Testis (tissue), 3 donors: ENCODE measurements around the gene RARA. TPM values are rescaled to one million over a fixed set of nuclear protein-coding genes. Genes with fewer than 3 reads are reported as not detected.

ENCODE experiments used
- DNase-seq: peaks from one replicate; pipeline ENCODE4 v3.0.0-alpha.2; 2019
- H3K27ac ChIP-seq, 2 donors: fragments of 200-600 bp; sonication (generic); one replicate each; pipeline ENCODE4 v1.5.1; 2019
- H3K27me3 ChIP-seq: fragments of 200-600 bp; sonication (generic); one replicate; pipeline ENCODE4 v1.5.1; 2019
- H3K36me3 ChIP-seq: fragments of 200-600 bp; sonication (generic); one replicate; pipeline ENCODE4 v1.5.1; 2017; ENCODE audit warnings: low read depth; ENCODE audit errors: missing control alignments
- H3K4me1 ChIP-seq: fragments of 200-600 bp; sonication (generic); one replicate; pipeline ENCODE4 v1.5.1; 2019
- H3K4me3 ChIP-seq, 2 donors: fragments of 200-600 bp; sonication (generic); one replicate each; pipeline ENCODE4 v1.5.1; 2017 to 2019
- H3K9me3 ChIP-seq: fragments of 200-600 bp; sonication (generic); one replicate; pipeline ENCODE4 v1.5.1; 2017
- CTCF ChIP-seq, 3 experiments: fragments of 450-650 bp in 2 of 3; fragments of 200-600 bp in 1 of 3; sonication (generic) in 1 of 3; IDR thresholded peaks; one replicate each; pipeline ENCODE4 v1.5.1; 2016 to 2019; ENCODE audit warnings: antibody characterized with exemption in 3 of 3, mild to moderate bottlenecking in 2 of 3, moderate library complexity in 1 of 3
- POLR2A ChIP-seq: fragments of 450-650 bp; IDR thresholded peaks from one replicate; pipeline ENCODE4 v1.6.1; 2017; ENCODE audit warnings: antibody characterized with exemption, mild to moderate bottlenecking, moderate library complexity
- WGBS, 2 donors: methylation state at CpG; one replicate each; pipeline ENCODE4 v1.1.5; 2018; 5-methylcytosine and 5-hydroxymethylcytosine counted together
- intact Hi-C: fragments of 100-400 bp; cut with DNase I; formaldehyde crosslinking; loops from one replicate; pipeline ENCODE4 v1.15.1; 2023; ENCODE audit warnings: low total_unique reads
- polyA plus RNA-seq: library from polyadenylated mRNA; stranded (reverse); fragments of 350-450 nt; fragmentation: Illumina TruSeq; extraction: RNeasy Lipid Tissue Mini Kit (QIAGEN cat#74804); gene quantifications from one replicate; pipeline ENCODE4 v1.2.3, GENCODE V29; 2014; ENCODE audit warnings: low read depth, low replicate concordance; ENCODE audit not compliant: insufficient read depth
- total RNA-seq, 2 donors: library from RNA; depleted of rRNA; stranded (reverse); fragments of >200 nt; gene quantifications; one replicate each; pipeline ENCODE4 v1.2.3, GENCODE V29; 2016

Gene RARA
- total and polyA plus RNA-seq, 3 donors from 2014 or later = 49.8 to 66.0 (median 65.5) TPM

- Histone ChIP-seq H3K4me1 (peaks cover 36% of the 10 kb centered on the region), H3K27me3 (no peaks in the 10 kb centered on the region), H3K4me3 (no peak overlapping the region), H3K27ac (peak overlapping the region in 1 of 2 donors; percentile 83), H3K36me3 (no peaks in the 10 kb centered on the region), H3K9me3 (no peaks in the 10 kb centered on the region)
- no peak for TF ChIP-seq POLR2A
- TF ChIP-seq CTCF (IDR thresholded peaks at IDR 0.05) = peak; percentile 98 to 99 (median 98)
- intact Hi-C loops = no loop called here
- DNase-seq = peak; percentile 97
- whole genome bisulfite sequencing, 2 donors = 13 to 14% methylated on average over 17 of the region's 17 CpGs
These were observed 49.5 kb downstream of the RARA start for GRCh38 chr17:40358323-40359038.

GRCh38 chr17:40360091-40360490 lies 51.1 kb downstream of the RARA start:
- no peak overlapping the region for H3K4me3 ChIP-seq
- intact Hi-C loops = no loop called here
- TF ChIP-seq CTCF (IDR thresholded peaks at IDR 0.05) (no peak), POLR2A (no peak)
- H3K4me1 ChIP-seq = peaks cover 34% of the 10 kb centered on the region
- no peak for DNase-seq
- H3K27ac ChIP-seq = no peak overlapping the region
- 92 to 97% methylated on average over 7 to 8 of the region's 8 CpGs for WGBS, 2 donors
- H3K27me3 ChIP-seq = no peaks in the 10 kb centered on the region
- H3K36me3 ChIP-seq = no peaks in the 10 kb centered on the region
- H3K9me3 ChIP-seq = no peaks in the 10 kb centered on the region

- Histone ChIP-seq H3K27ac (no peak overlapping the region), H3K36me3 (no peaks in the 10 kb centered on the region), H3K4me1 (peaks cover 22% of the 10 kb centered on the region), H3K4me3 (no peak overlapping the region), H3K9me3 (no peaks in the 10 kb centered on the region), H3K27me3 (no peaks in the 10 kb centered on the region)
- 60 to 62% methylated on average over 27 to 32 of the region's 32 CpGs for WGBS, 2 donors
- TF ChIP-seq CTCF (IDR thresholded peaks at IDR 0.05) (no peak), POLR2A (no peak)
- DNase-seq = no peak
- intact Hi-C loops = no loop called here
These were observed 52.3 kb downstream of the RARA start for GRCh38 chr17:40361063-40361924.

- Histone ChIP-seq H3K9me3 (no peaks in the 10 kb centered on the region), H3K4me1 (peaks cover 18% of the 10 kb centered on the region), H3K27me3 (no peaks in the 10 kb centered on the region), H3K36me3 (no peaks in the 10 kb centered on the region), H3K27ac (no peak overlapping the region), H3K4me3 (peak overlapping the region; percentile 51 to 53)
- 38 to 61% methylated on average over 10 to 23 of the region's 24 CpGs for WGBS, 2 donors
- no peak for DNase-seq
- intact Hi-C loops = no loop called here
- TF ChIP-seq POLR2A = no peak
- no peak for TF ChIP-seq CTCF (IDR thresholded peaks at IDR 0.05)
These were observed 53.1 kb downstream of the RARA start for GRCh38 chr17:40361925-40362695.
